ENCODE measurements around the gene PPIL1. TPM values are rescaled to one million over a fixed set of nuclear protein-coding genes. Genes with fewer than 3 reads are reported as not detected.
A peak's percentile ranks its signal among the peaks of the same experiment; 100 is the strongest.

The PPIL1 gene
- total and polyA plus RNA-seq, 2 of the 13 experiments (the other 11 are each of a cell fraction or from before 2014, with no cell fraction given), result 74.2 to 144 TPM

GRCh38 chr6:36874443-36875249 lies at the start of gene PPIL1 (continued):
- TF ChIP-seq FUBP1 (CRISPR knock-in tag; IDR thresholded peaks at IDR 0.05; ENCODE audit: borderline replicate concordance) (peak; percentile 95; the same call in 1 of the 2 replicates), ZNF382 (CRISPR knock-in tag; IDR thresholded peaks at IDR 0.05; ENCODE audit: borderline replicate concordance) (no peak), ZNF552 (CRISPR knock-in tag; IDR thresholded peaks at IDR 0.05; ENCODE audit: borderline replicate concordance) (peak; percentile 21; the same call in 1 of the 2 replicates), ZNF891 (CRISPR knock-in tag; IDR thresholded peaks at IDR 0.05) (peak; percentile 100), ZNF282 (IDR thresholded peaks at IDR 0.05; ENCODE audit: partially characterized antibody) (no peak), SMARCE1 (IDR thresholded peaks at IDR 0.05; ENCODE audit: borderline replicate concordance) (no peak), ZMYM3 (CRISPR knock-in tag; IDR thresholded peaks at IDR 0.05) (peak; percentile 51; the same call in 1 of the 2 replicates), KMT2B (CRISPR knock-in tag; IDR thresholded peaks at IDR 0.05) (peak; percentile 99), NKX3-1 (CRISPR knock-in tag; IDR thresholded peaks at IDR 0.05) (no peak; the same call in none of the 2 replicates), CENPBD1 (CRISPR knock-in tag; IDR thresholded peaks at IDR 0.05; ENCODE audit: borderline replicate concordance, low read depth) (no peak), MAX (IDR thresholded peaks at IDR 0.05) (peak; percentile 96), MLXIP (CRISPR knock-in tag; IDR thresholded peaks at IDR 0.05; ENCODE audit: borderline replicate concordance) (0 out of 2 replicates have a peak, but pooled peaks have one; percentile 84), IRF1 (CRISPR knock-in tag; IDR thresholded peaks at IDR 0.05; ENCODE audit: low read depth) (no peak), ZSCAN20 (CRISPR knock-in tag; IDR thresholded peaks at IDR 0.05; ENCODE audit: borderline replicate concordance) (peak; percentile 76; the same call in 1 of the 2 replicates), ZNF678 (CRISPR knock-in tag; IDR thresholded peaks at IDR 0.05) (no peak; the same call in 1 of the 2 replicates), CAMTA2 (CRISPR knock-in tag; IDR thresholded peaks at IDR 0.05; ENCODE audit: borderline replicate concordance) (peak; percentile 86; the same call in 1 of the 2 replicates), PHF21A (CRISPR knock-in tag; IDR thresholded peaks at IDR 0.05) (peak; percentile 92; the same call in 1 of the 2 replicates), ARID2 (CRISPR knock-in tag; IDR thresholded peaks at IDR 0.05; ENCODE audit: borderline replicate concordance) (no peak), PATZ1 (CRISPR knock-in tag; IDR thresholded peaks at IDR 0.05) (peak; percentile 83)

All from HepG2 (cell line).